Dedifferentiated amniotic fluid mesenchymal stem cell (primary cell): ENCODE measurements around the gene ZNF394.

Source experiments
- DNase-seq: peaks from one replicate; pipeline ENCODE4 v3.0.0-alpha.2; 2016; ENCODE audit errors: extremely low spot score

ZNF394 gene

GRCh38 chr7:99449326-99449725 is 50.8 kb downstream of the ZNF394 start:
- DNase-seq = no peak

- no peak for DNase-seq
These were observed 51.2 kb downstream of the ZNF394 start for GRCh38 chr7:99448855-99449254.

GRCh38 chr7:99447943-99448342 is 52.1 kb downstream of the ZNF394 start:
- DNase-seq = no peak

- no peak for DNase-seq
These were observed 54.0 kb downstream of the ZNF394 start for GRCh38 chr7:99446096-99446495.
